ENCODE data around the gene HM13. TPM values are rescaled to one million over a fixed set of nuclear protein-coding genes. Genes with fewer than 3 reads are reported as not detected.

HM13 gene
- polyA plus RNA-seq, 1 donor (not counting 4 experiments of a cell fraction or from before 2014, with no cell fraction given): 127 TPM

DNA sequence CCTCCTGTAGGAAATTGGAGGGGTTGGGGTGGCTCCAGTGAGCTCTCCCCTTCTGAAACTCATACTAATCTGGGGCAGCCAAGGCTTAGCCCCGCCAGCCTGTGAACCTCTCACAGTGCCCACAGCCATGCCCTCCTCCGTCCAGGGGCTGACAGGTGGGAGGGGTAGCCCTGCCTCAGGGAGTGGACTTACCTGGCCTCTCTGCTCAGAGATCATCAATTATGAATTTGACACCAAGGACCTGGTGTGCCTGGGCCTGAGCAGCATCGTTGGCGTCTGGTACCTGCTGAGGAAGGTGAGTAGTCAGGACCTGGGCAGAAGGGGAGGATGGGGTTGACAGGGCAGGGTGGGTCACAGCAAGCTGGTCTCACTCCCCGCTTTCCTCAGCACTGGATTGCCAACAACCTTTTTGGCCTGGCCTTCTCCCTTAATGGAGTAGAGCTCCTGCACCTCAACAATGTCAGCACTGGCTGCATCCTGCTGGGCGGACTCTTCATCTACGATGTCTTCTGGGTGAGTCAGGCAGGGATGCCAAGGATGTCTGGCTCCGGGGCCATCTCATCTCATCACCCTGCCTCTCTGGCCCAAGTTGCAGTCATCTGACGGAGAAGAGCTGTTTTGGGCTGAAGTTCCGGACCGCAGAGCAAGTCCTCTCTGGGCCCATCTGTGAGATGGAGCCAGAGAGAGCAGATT, 34.7 kb downstream of the HM13 start:
- TF ChIP-seq, protein P1, sequence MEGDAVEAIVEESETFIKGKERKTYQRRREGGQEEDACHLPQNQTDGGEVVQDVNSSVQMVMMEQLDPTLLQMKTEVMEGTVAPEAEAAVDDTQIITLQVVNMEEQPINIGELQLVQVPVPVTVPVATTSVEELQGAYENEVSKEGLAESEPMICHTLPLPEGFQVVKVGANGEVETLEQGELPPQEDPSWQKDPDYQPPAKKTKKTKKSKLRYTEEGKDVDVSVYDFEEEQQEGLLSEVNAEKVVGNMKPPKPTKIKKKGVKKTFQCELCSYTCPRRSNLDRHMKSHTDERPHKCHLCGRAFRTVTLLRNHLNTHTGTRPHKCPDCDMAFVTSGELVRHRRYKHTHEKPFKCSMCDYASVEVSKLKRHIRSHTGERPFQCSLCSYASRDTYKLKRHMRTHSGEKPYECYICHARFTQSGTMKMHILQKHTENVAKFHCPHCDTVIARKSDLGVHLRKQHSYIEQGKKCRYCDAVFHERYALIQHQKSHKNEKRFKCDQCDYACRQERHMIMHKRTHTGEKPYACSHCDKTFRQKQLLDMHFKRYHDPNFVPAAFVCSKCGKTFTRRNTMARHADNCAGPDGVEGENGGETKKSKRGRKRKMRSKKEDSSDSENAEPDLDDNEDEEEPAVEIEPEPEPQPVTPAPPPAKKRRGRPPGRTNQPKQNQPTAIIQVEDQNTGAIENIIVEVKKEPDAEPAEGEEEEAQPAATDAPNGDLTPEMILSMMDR (optimal IDR thresholded peaks at IDR 0.05 in 1 of 3, IDR thresholded peaks at IDR 0.05 in 1 of 3, conservative IDR thresholded peaks at IDR 0.05 in 1 of 3; ENCODE audit: extremely low read depth in 1 of 3, insufficient read depth in 2 of 3, low read length in 3 of 3): no peak
- no peak for TF ChIP-seq EZH2 (IDR thresholded peaks at IDR 0.05; ENCODE audit: low read length)
- H3K9me3 ChIP-seq (ENCODE audit: control insufficient read depth, low read depth, low read length): no peaks in the 10 kb centered on the region
- no peaks in the 10 kb centered on the region for H3K27me3 ChIP-seq (ENCODE audit: control insufficient read depth, extremely low read depth, insufficient read depth, low read length)
- H3K4me2 ChIP-seq (ENCODE audit: control insufficient read depth, extremely low read depth, insufficient read depth, low read depth, low read length): peak overlapping the region; percentile 76
- peaks cover 13% of the 10 kb centered on the region for H3K4me1 ChIP-seq (ENCODE audit: control insufficient read depth, extremely low read depth, insufficient read depth, low read length)
- dilution Hi-C loops (cut with MboI; ENCODE audit: extremely low pct_ligation_motif_present, low sequenced_read_pairs): no loop called here
- H3K27ac ChIP-seq (ENCODE audit: control insufficient read depth, insufficient read depth, low read length): peak overlapping the region; percentile 5
- peaks cover 23% of the 10 kb centered on the region for H3K79me2 ChIP-seq (ENCODE audit: control insufficient read depth, insufficient read depth, low read length)
- no peaks in the 10 kb centered on the region for H3K9me1 ChIP-seq (ENCODE audit: control insufficient read depth, extremely low read depth, insufficient read depth, low read length)
- no peak overlapping the region for H3K9ac ChIP-seq (ENCODE audit: control insufficient read depth, extremely low read depth, insufficient read depth, low read length)
- peak overlapping the region in 1 of 3 experiments; percentile 69 for H3K4me3 ChIP-seq (ENCODE audit: control insufficient read depth in 2 of 3, extremely low read depth in 1 of 3, insufficient read depth in 2 of 3, low read depth in 1 of 3, low read length in 3 of 3)
- FAIRE-seq: no peak
- DNase-seq (ENCODE audit: low read depth, low spot score): no peak
- no peaks in the 10 kb centered on the region for H4K20me1 ChIP-seq (ENCODE audit: control insufficient read depth, extremely low read depth, insufficient read depth, low read length)
- H3K36me3 ChIP-seq (ENCODE audit: control insufficient read depth in 2 of 2, extremely low read depth in 1 of 2, insufficient read depth in 2 of 2, low read length in 2 of 2): peaks cover 39 to 49% of the 10 kb centered on the region in 2 experiments
- no peak overlapping the region for H2AFZ ChIP-seq (ENCODE audit: control insufficient read depth, low read length)

DNA sequence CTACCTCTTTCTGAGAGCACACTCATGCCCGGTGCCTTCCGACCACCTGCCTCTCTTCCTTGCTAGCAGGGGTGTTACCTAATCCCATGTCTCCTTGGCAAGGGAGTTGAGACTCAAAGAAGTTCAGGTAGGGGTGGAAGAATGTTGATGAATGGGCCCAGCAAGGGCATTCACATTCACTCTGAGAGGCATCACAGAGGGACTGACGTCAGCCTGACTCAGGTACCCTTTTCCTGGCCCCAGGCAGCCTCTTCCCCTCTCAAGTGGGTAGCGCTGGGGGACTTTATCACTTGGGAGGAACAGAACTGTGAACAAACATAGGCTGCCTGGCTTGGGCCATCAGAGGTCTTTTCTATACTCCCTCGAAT, 35.3 kb downstream of the HM13 start:
- H2AFZ ChIP-seq (ENCODE audit: control insufficient read depth, low read length): no peak overlapping the region
- H3K4me3 ChIP-seq (ENCODE audit: control insufficient read depth in 2 of 3, extremely low read depth in 1 of 3, insufficient read depth in 2 of 3, low read depth in 1 of 3, low read length in 3 of 3): no peak overlapping the region
- peaks cover 23% of the 10 kb centered on the region for H3K79me2 ChIP-seq (ENCODE audit: control insufficient read depth, insufficient read depth, low read length)
- no peak for FAIRE-seq
- peaks cover 39 to 49% of the 10 kb centered on the region in 2 experiments for H3K36me3 ChIP-seq (ENCODE audit: control insufficient read depth in 2 of 2, extremely low read depth in 1 of 2, insufficient read depth in 2 of 2, low read length in 2 of 2)
- no peaks in the 10 kb centered on the region for H3K9me3 ChIP-seq (ENCODE audit: control insufficient read depth, low read depth, low read length)
- no peak overlapping the region for H3K4me2 ChIP-seq (ENCODE audit: control insufficient read depth, extremely low read depth, insufficient read depth, low read depth, low read length)
- no peak overlapping the region for H3K9ac ChIP-seq (ENCODE audit: control insufficient read depth, extremely low read depth, insufficient read depth, low read length)
- H3K9me1 ChIP-seq (ENCODE audit: control insufficient read depth, extremely low read depth, insufficient read depth, low read length): no peaks in the 10 kb centered on the region
- DNase-seq (ENCODE audit: low read depth, low spot score): no peak
- dilution Hi-C loops (cut with MboI; ENCODE audit: extremely low pct_ligation_motif_present, low sequenced_read_pairs): no loop called here
- peaks cover 12% of the 10 kb centered on the region for H3K4me1 ChIP-seq (ENCODE audit: control insufficient read depth, extremely low read depth, insufficient read depth, low read length)
- H3K27me3 ChIP-seq (ENCODE audit: control insufficient read depth, extremely low read depth, insufficient read depth, low read length): no peaks in the 10 kb centered on the region
- TF ChIP-seq, protein P1 (optimal IDR thresholded peaks at IDR 0.05 in 1 of 3, IDR thresholded peaks at IDR 0.05 in 1 of 3, conservative IDR thresholded peaks at IDR 0.05 in 1 of 3; ENCODE audit: extremely low read depth in 1 of 3, insufficient read depth in 2 of 3, low read length in 3 of 3): no peak
- no peak for TF ChIP-seq EZH2 (IDR thresholded peaks at IDR 0.05; ENCODE audit: low read length)
- H3K27ac ChIP-seq (ENCODE audit: control insufficient read depth, insufficient read depth, low read length): no peak overlapping the region
- H4K20me1 ChIP-seq (ENCODE audit: control insufficient read depth, extremely low read depth, insufficient read depth, low read length): no peaks in the 10 kb centered on the region
